ENCODE measurements around the gene AATF. TPM values are rescaled to one million over a fixed set of nuclear protein-coding genes. Genes with fewer than 3 reads are reported as not detected.

AATF gene
- total RNA-seq, 5 donors from 2014 or later (not counting 1 experiment from before 2014, with no cell fraction given) = 52.5 to 65.0 (median 59.7) TPM

GRCh38 chr17:37017404-37017803, 68.7 kb downstream of the AATF start:
- H3K36me3 Mint-ChIP-seq = peaks cover 28% of the 10 kb centered on the region
- CTCF ChIA-PET = no interaction called here
- H3K27ac Mint-ChIP-seq = no peak overlapping the region

GRCh38 chr17:37019117-37019740, 70.5 kb downstream of the AATF start:
- no peaks in the 10 kb centered on the region for H3K27me3 ChIP-seq (replicated peaks in 1 of 2; ENCODE audit: control insufficient read depth in 2 of 2, extremely low read depth in 1 of 2, insufficient read depth in 2 of 2, low read length in 1 of 2)
- Mint-ChIP-seq H3K4me1 (peaks cover 7 to 8% (median 8%) of the 10 kb centered on the region in 3 donors), H3K27ac (no peak overlapping the region), H3K27me3 (no peaks in the 10 kb centered on the region), H3K36me3 (peaks cover 37% of the 10 kb centered on the region), H3K9me3 (no peaks in the 10 kb centered on the region), H3K4me3 (no peak overlapping the region)
- H3K9me3 ChIP-seq = no peaks in the 10 kb centered on the region
- no peaks in the 10 kb centered on the region for H3K4me1 ChIP-seq (ENCODE audit: control insufficient read depth in 1 of 2, extremely low read depth in 1 of 2, insufficient read depth in 2 of 2, low read length in 2 of 2)
- CTCF ChIA-PET = no interaction called here
- peaks cover 2 to 18% of the 10 kb centered on the region in 2 donors for H3K36me3 ChIP-seq (ENCODE audit: control insufficient read depth in 2 of 2, extremely low read depth in 1 of 2, insufficient read depth in 1 of 2, low read length in 1 of 2)
- no CpG with 5 or more reads among the region's 3 CpGs for WGBS (ENCODE audit: insufficient coverage)
- POLR2A ChIA-PET = no interaction called here
- H3K27ac ChIP-seq (ENCODE audit: low read length) = no peak overlapping the region
- DNase-seq = no peak
- ATAC-seq (replicated peaks in 1 of 4) = no peak
- no peak overlapping the region for H3K4me3 ChIP-seq (ENCODE audit: control insufficient read depth in 1 of 2, extremely low read depth in 1 of 2, low read length in 1 of 2)

More at GRCh38 chr17:37017404-37017803, 68.7 kb downstream of the AATF start:
- Mint-ChIP-seq H3K9me3 (no peaks in the 10 kb centered on the region), H3K4me3 (no peak overlapping the region), H3K27me3 (no peaks in the 10 kb centered on the region), H3K4me1 (peaks cover 4 to 18% (median 13%) of the 10 kb centered on the region in 3 donors)
- no peaks in the 10 kb centered on the region for H3K9me3 ChIP-seq
- POLR2A ChIA-PET = no interaction called here
- H3K4me1 ChIP-seq (ENCODE audit: control insufficient read depth in 1 of 2, extremely low read depth in 1 of 2, insufficient read depth in 2 of 2, low read length in 2 of 2) = no peaks in the 10 kb centered on the region
- no peak for ATAC-seq (replicated peaks in 1 of 4)
- H3K27me3 ChIP-seq (replicated peaks in 1 of 2; ENCODE audit: control insufficient read depth in 2 of 2, extremely low read depth in 1 of 2, insufficient read depth in 2 of 2, low read length in 1 of 2) = no peaks in the 10 kb centered on the region
- WGBS (ENCODE audit: insufficient coverage) = no CpG with 5 or more reads among the region's 1 CpG
- H3K4me3 ChIP-seq (ENCODE audit: control insufficient read depth in 1 of 2, extremely low read depth in 1 of 2, low read length in 1 of 2) = no peak overlapping the region
- no peak for DNase-seq
- no peak overlapping the region for H3K27ac ChIP-seq (ENCODE audit: low read length)
- peaks cover 0 to 12% of the 10 kb centered on the region in 2 donors for H3K36me3 ChIP-seq (ENCODE audit: control insufficient read depth in 2 of 2, extremely low read depth in 1 of 2, insufficient read depth in 1 of 2, low read length in 1 of 2)

- ATAC-seq (replicated peaks in 1 of 4) (no peak), DNase-seq (no peak)
- H3K4me3 ChIP-seq (ENCODE audit: control insufficient read depth in 1 of 2, extremely low read depth in 1 of 2, low read length in 1 of 2) = no peak overlapping the region
- no peak overlapping the region for H3K27ac Mint-ChIP-seq
- no peaks in the 10 kb centered on the region for H3K27me3 ChIP-seq (replicated peaks in 1 of 2; ENCODE audit: control insufficient read depth in 2 of 2, extremely low read depth in 1 of 2, insufficient read depth in 2 of 2, low read length in 1 of 2)
- CTCF ChIA-PET = no interaction called here
- POLR2A ChIA-PET = no interaction called here
- H3K36me3 ChIP-seq (ENCODE audit: control insufficient read depth in 2 of 2, extremely low read depth in 1 of 2, insufficient read depth in 1 of 2, low read length in 1 of 2) = peaks cover 3 to 18% of the 10 kb centered on the region in 2 donors
- WGBS (ENCODE audit: insufficient coverage) = 100% methylated on average over 1 of the region's 4 CpGs
- peaks cover 40% of the 10 kb centered on the region for H3K36me3 Mint-ChIP-seq
- peaks cover 9 to 11% (median 9%) of the 10 kb centered on the region in 3 donors for H3K4me1 Mint-ChIP-seq
- H3K27ac ChIP-seq (ENCODE audit: low read length) = no peak overlapping the region
- H3K4me3 Mint-ChIP-seq = no peak overlapping the region
- H3K27me3 Mint-ChIP-seq = no peaks in the 10 kb centered on the region
- no peaks in the 10 kb centered on the region for H3K4me1 ChIP-seq (ENCODE audit: control insufficient read depth in 1 of 2, extremely low read depth in 1 of 2, insufficient read depth in 2 of 2, low read length in 2 of 2)
- no peaks in the 10 kb centered on the region for H3K9me3 Mint-ChIP-seq
- no peaks in the 10 kb centered on the region for H3K9me3 ChIP-seq
These were observed 71.0 kb downstream of the AATF start for GRCh38 chr17:37019741-37020129.

- H3K4me3 ChIP-seq (ENCODE audit: control insufficient read depth in 1 of 2, extremely low read depth in 1 of 2, low read length in 1 of 2) = no peak overlapping the region
- Mint-ChIP-seq H3K9me3 (no peaks in the 10 kb centered on the region), H3K27me3 (no peaks in the 10 kb centered on the region), H3K27ac (no peak overlapping the region), H3K4me1 (peaks cover 16 to 21% (median 17%) of the 10 kb centered on the region in 3 donors), H3K4me3 (no peak overlapping the region), H3K36me3 (peaks cover 29% of the 10 kb centered on the region)
- no peaks in the 10 kb centered on the region for H3K4me1 ChIP-seq (ENCODE audit: control insufficient read depth in 1 of 2, extremely low read depth in 1 of 2, insufficient read depth in 2 of 2, low read length in 2 of 2)
- H3K27me3 ChIP-seq (replicated peaks in 1 of 2; ENCODE audit: control insufficient read depth in 2 of 2, extremely low read depth in 1 of 2, insufficient read depth in 2 of 2, low read length in 1 of 2) = no peaks in the 10 kb centered on the region
- CTCF ChIA-PET = no interaction called here
- no peak overlapping the region for H3K27ac ChIP-seq (ENCODE audit: low read length)
- ATAC-seq (replicated peaks in 1 of 4) = no peak
- WGBS (ENCODE audit: insufficient coverage) = 89% methylated on average over 3 of the region's 3 CpGs
- POLR2A ChIA-PET = no interaction called here
- no peak for DNase-seq
- peaks cover 3 to 19% of the 10 kb centered on the region in 2 donors for H3K36me3 ChIP-seq (ENCODE audit: control insufficient read depth in 2 of 2, extremely low read depth in 1 of 2, insufficient read depth in 1 of 2, low read length in 1 of 2)
- no peaks in the 10 kb centered on the region for H3K9me3 ChIP-seq
These were observed 75.5 kb downstream of the AATF start for GRCh38 chr17:37024181-37024637.

GRCh38 chr17:37025238-37025637, 76.5 kb downstream of the AATF start:
- Histone ChIP-seq H3K4me1 (ENCODE audit: control insufficient read depth in 1 of 2, extremely low read depth in 1 of 2, insufficient read depth in 2 of 2, low read length in 2 of 2) (no peaks in the 10 kb centered on the region), H3K4me3 (ENCODE audit: control insufficient read depth in 1 of 2, extremely low read depth in 1 of 2, low read length in 1 of 2) (no peak overlapping the region), H3K9me3 (no peaks in the 10 kb centered on the region), H3K36me3 (ENCODE audit: control insufficient read depth in 2 of 2, extremely low read depth in 1 of 2, insufficient read depth in 1 of 2, low read length in 1 of 2) (peaks cover 7 to 18% of the 10 kb centered on the region in 2 donors), H3K27me3 (replicated peaks in 1 of 2; ENCODE audit: control insufficient read depth in 2 of 2, extremely low read depth in 1 of 2, insufficient read depth in 2 of 2, low read length in 1 of 2) (no peaks in the 10 kb centered on the region), H3K27ac (ENCODE audit: low read length) (no peak overlapping the region)
- peak overlapping the region in 1 of 2 donors; percentile 62 for H3K27ac Mint-ChIP-seq
- DNase-seq (no peak), ATAC-seq (replicated peaks in 1 of 4) (no peak)
- H3K4me3 Mint-ChIP-seq = no peak overlapping the region
- CTCF ChIA-PET = no interaction called here
- 94% methylated on average over 5 of the region's 8 CpGs for WGBS (ENCODE audit: insufficient coverage)
- peaks cover 26% of the 10 kb centered on the region for H3K36me3 Mint-ChIP-seq
- peaks cover 16 to 21% (median 17%) of the 10 kb centered on the region in 3 donors for H3K4me1 Mint-ChIP-seq
- no peaks in the 10 kb centered on the region for H3K9me3 Mint-ChIP-seq
- H3K27me3 Mint-ChIP-seq = no peaks in the 10 kb centered on the region
- POLR2A ChIA-PET = no interaction called here

- H3K27ac Mint-ChIP-seq = no peak overlapping the region
- DNase-seq (no peak), ATAC-seq (replicated peaks in 1 of 4) (peak in 2 of 4 experiments; percentile 23 to 46)
- no peak overlapping the region for H3K4me3 Mint-ChIP-seq
- H3K36me3 Mint-ChIP-seq = peaks cover 26% of the 10 kb centered on the region
- H3K9me3 ChIP-seq = no peaks in the 10 kb centered on the region
- H3K4me1 ChIP-seq (ENCODE audit: control insufficient read depth in 1 of 2, extremely low read depth in 1 of 2, insufficient read depth in 2 of 2, low read length in 2 of 2) = no peaks in the 10 kb centered on the region
- H3K27me3 Mint-ChIP-seq = no peaks in the 10 kb centered on the region
- ChIA-PET POLR2A (no interaction called here), CTCF (no interaction called here)
- no peaks in the 10 kb centered on the region for H3K27me3 ChIP-seq (replicated peaks in 1 of 2; ENCODE audit: control insufficient read depth in 2 of 2, extremely low read depth in 1 of 2, insufficient read depth in 2 of 2, low read length in 1 of 2)
- no peak overlapping the region for H3K4me3 ChIP-seq (ENCODE audit: control insufficient read depth in 1 of 2, extremely low read depth in 1 of 2, low read length in 1 of 2)
- no peak overlapping the region for H3K27ac ChIP-seq (ENCODE audit: low read length)
- H3K9me3 Mint-ChIP-seq = no peaks in the 10 kb centered on the region
- peaks cover 16 to 21% (median 17%) of the 10 kb centered on the region in 3 donors for H3K4me1 Mint-ChIP-seq
- peaks cover 7 to 21% of the 10 kb centered on the region in 2 donors for H3K36me3 ChIP-seq (ENCODE audit: control insufficient read depth in 2 of 2, extremely low read depth in 1 of 2, insufficient read depth in 1 of 2, low read length in 1 of 2)
- no CpG with 5 or more reads among the region's 2 CpGs for WGBS (ENCODE audit: insufficient coverage)
These were observed 77.2 kb downstream of the AATF start for GRCh38 chr17:37025847-37026530.

Data from T-cell (primary cell).